HL-60 (cell line): ENCODE measurements around the gene ADCY5.

Experiments
- DNase-seq, 2 experiments: peaks; one replicate each; pipeline ENCODE4 v3.0.0-alpha.2; 2010 to 2020; ENCODE audit warnings: low read depth in 1 of 2, low spot score in 1 of 2
- H3K27ac ChIP-seq: fragments of 250-450 bp; sonication (Bioruptor Pico); replicated peaks from 2 replicates; pipeline ENCODE4 v1.5.1; 2020; ENCODE audit warnings: mild to moderate bottlenecking, moderate library complexity
- H3K27me3 ChIP-seq: fragments of 250-450 bp; sonication (Bioruptor Pico); 2 replicates; pipeline ENCODE4 v1.5.1; 2021; ENCODE audit warnings: mild to moderate bottlenecking, moderate library complexity; ENCODE audit not compliant: insufficient read depth, poor library complexity, severe bottlenecking
- H3K4me3 ChIP-seq: replicated peaks from 2 replicates; pipeline ENCODE4 v1.5.1; 2011; ENCODE audit warnings: mild to moderate bottlenecking, control low read depth, low read length; ENCODE audit not compliant: insufficient read depth
- CTCF ChIP-seq: IDR thresholded peaks from one replicate; pipeline ENCODE4 v1.5.1; 2011; ENCODE audit warnings: low read length, control low read depth, inconsistent platforms; ENCODE audit not compliant: insufficient read depth
- GABPA ChIP-seq: IDR thresholded peaks from 2 replicates; pipeline ENCODE4 v1.6.1; 2012; ENCODE audit warnings: low read depth
- POLR2AphosphoS5 ChIP-seq: IDR thresholded peaks from 2 replicates; pipeline ENCODE4 v1.6.1; 2012; ENCODE audit warnings: low read depth
- REST ChIP-seq: IDR thresholded peaks from 2 replicates; pipeline ENCODE4 v1.6.1; 2012; ENCODE audit warnings: low read depth; ENCODE audit not compliant: insufficient replicate concordance
- SPI1 ChIP-seq: IDR thresholded peaks from 2 replicates; pipeline ENCODE4 v1.6.1; 2012; ENCODE audit warnings: low read depth, mild to moderate bottlenecking, borderline replicate concordance

Gene ADCY5

GRCh38 chr3:123294296-123294938, 154.5 kb downstream of the ADCY5 start:
- H3K4me3 ChIP-seq: no peak overlapping the region
- TF ChIP-seq POLR2AphosphoS5 (no peak), CTCF (no peak), SPI1 (no peak), REST (no peak), GABPA (no peak)
- H3K27me3 ChIP-seq: no peaks in the 10 kb centered on the region
- no peak overlapping the region for H3K27ac ChIP-seq
- no peak for DNase-seq

GRCh38 chr3:123292321-123293310, 156.3 kb downstream of the ADCY5 start:
- Histone ChIP-seq H3K27ac (no peak overlapping the region), H3K27me3 (no peaks in the 10 kb centered on the region), H3K4me3 (no peak overlapping the region)
- TF ChIP-seq POLR2AphosphoS5 (no peak), SPI1 (no peak), CTCF (no peak), GABPA (no peak), REST (no peak)
- no peak for DNase-seq

GRCh38 chr3:123291404-123291803, 157.5 kb downstream of the ADCY5 start:
- Histone ChIP-seq H3K27ac (no peak overlapping the region), H3K27me3 (no peaks in the 10 kb centered on the region), H3K4me3 (no peak overlapping the region)
- TF ChIP-seq SPI1: no peak
- TF ChIP-seq CTCF: no peak
- TF ChIP-seq POLR2AphosphoS5: no peak
- no peak for TF ChIP-seq GABPA
- no peak for TF ChIP-seq REST
- DNase-seq: no peak
